ENCODE measurements around the gene CCDC144A.
"Not testable (repeated sequence)": the region's sequence is repeated elsewhere in the genome, so short reads cannot be mapped to it uniquely, and the experiment has no call there.

Gene CCDC144A, protein sequence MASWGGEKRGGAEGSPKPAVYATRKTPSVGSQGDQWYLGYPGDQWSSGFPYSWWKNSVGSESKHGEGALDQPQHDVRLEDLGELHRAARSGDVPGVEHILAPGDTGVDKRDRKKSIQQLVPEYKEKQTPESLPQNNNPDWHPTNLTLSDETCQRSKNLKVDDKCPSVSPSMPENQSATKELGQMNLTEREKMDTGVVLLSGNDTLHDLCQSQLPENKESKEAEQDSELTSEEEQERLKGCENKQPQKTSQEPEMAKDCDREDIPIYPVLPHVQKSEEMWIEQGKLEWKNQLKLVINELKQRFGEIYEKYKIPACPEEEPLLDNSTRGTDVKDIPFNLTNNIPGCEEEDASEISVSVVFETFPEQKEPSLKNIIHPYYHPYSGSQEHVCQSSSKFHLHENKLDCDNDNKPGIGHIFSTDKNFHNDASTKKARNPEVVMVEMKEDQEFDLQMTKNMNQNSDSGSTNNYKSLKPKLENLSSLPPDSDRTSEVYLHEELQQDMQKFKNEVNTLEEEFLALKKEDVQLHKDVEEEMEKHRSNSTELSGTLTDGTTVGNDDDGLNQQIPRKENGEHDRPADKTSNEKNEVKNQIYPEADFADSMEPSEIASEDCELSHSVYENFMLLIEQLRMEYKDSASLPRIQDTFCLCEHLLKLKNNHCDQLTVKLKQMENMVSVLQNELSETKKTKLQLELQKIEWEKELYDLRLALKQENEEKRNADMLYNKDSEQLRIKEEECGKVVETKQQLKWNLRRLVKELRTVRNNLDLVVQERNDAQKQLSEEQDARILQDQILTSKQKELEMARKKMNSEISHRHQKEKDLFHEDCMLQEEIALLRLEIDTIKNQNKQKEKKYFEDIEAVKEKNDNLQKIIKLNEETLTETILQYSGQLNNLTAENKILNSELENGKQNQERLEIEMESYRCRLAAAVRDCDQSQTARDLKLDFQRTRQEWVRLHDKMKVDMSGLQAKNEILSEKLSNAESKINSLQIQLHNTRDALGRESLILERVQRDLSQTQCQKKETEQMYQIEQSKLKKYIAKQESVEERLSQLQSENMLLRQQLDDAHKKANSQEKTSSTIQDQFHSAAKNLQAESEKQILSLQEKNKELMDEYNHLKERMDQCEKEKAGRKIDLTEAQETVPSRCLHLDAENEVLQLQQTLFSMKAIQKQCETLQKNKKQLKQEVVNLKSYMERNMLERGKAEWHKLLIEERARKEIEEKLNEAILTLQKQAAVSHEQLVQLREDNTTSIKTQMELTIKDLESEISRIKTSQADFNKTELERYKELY (N-terminal part only)

DNA sequence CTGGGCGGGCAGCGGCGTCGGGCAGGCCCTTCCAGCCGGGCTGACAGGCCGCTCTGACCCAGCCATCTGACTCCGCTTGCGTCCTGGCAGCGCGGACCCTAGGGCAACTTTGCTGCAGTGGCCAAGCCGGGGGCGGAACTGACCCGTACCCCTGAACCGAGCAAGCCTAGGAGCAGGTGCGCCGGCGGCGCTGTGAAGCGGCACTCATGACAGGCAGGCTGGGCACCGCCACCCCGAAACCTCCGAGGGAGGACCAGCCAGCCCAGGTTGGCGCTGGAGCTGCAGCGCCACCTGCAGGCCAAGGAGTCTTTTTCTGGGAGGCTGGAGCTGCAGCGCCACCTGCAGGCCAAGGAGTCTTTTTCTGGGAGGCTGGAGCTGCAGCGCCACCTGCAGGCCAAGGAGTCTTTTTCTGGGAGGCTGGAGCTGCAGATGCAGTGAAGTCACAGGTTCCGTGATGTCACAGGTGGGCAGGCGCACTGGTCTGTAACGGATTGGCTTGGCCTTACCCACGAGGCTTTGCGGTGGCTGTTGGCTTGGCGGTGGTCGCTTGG, at the start of gene CCDC144A:
Gene CCDC144A, plus strand, starts transcription at position 511 of the 551 bp plus-strand sequence. CDS start 160 bp downstream, outside the sequence.
- DNase-seq (ENCODE audit: low read depth, low spot score) = peak; percentile 57

DNA sequence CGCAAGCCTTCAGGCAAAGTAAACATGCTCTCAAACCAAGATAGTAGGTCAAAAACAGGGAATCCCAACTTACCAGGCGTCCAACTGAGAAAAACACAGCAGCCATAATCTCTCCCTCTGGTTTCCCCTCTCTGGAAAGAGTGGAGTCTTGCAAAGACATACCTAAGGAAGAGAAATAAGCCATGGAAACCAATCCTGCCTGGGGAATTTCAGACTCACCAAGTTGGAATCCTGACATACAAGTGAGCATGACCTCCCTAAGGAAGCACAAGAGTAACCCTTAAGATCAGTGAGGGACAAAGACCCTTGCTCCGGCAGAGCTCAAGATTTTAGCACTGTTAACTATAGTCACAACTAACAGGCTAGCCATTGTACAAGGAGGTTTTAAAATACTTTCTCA, 40.5 kb upstream of the CCDC144A start:
- no peak for DNase-seq (ENCODE audit: low read depth, low spot score)

DNA sequence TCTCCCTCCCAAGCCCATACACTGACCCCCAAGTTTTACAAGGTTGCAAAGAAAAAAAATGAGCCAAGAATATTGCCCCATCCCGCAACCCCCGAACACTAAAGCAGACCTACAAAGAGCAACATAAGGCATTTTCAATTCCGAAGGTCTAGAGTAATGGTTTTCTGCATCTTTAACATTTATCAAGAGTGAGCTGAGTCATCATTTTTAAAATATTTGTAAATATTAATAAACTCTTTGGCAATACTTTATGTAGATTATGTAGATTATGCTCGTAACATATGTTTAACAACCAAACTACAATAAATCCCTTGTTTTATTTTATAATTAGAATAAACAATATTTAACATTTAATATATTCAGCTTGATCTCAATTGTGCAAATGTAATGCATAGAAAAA, 37.8 kb upstream of the CCDC144A start:
- no peak for DNase-seq (ENCODE audit: low read depth, low spot score)

DNA sequence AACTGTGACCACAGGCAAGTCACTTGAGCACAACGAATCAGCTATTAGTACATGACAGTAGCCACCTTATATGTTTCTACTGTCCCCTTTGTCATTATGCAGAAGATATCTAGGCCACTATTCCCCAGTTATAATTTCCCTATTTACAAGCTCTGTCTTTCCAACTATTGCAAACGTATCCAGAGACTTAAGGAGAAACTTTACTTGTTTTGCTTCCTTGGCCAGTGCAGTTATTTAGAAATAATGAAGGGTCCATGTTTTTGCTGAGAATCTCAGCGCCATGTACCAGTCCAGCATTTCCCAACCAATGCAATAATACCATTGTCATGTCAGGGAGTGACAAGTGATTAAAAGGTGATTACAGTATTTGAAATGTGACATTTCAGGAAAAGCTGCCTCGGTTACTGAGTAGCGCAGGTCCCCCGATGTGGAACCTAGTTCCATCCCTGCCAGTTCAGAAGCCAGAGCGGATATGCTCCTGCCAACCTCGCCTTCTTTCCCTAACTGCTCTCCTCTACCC, 37.1 kb upstream of the CCDC144A start:
- no peak for DNase-seq (ENCODE audit: low read depth, low spot score)

DNA sequence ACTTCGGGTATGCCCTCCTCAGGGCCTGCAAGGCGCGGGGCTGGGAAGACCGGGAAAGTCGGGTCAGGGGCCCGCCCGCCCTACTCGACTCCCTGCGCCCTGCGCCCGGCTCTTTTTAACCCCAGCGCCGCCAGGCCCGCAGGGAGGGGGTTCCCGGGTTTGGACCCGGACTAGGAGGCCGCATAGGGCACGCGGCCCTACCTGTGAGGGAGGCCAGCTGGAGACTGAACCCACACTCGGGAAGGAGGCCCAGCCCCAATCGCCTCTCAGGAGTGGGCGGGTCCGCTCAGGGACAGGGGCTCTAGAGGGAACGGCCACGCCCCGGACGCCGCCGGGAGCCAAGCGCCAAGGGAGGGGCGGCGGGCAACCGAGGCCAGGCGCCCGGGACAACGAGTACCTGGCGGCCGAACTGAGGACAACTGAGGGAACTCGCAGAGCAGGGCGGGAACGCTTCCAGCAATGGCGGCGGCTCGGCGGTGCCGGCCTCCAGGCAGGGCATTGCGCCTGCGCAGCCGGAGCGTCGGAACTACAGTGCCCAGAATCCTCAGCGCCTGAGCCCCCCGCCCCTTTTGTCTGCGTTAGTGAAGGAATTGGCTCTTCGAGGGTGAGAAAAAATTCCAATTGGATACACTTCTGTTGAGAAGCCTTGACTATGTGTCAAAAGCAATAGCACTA, 36.5 kb upstream of the CCDC144A start, which contains the start of gene ZNF624:
Gene ZNF624, minus strand, starts transcription at position 484 of the 675 bp plus-strand sequence.
- DNase-seq (ENCODE audit: low read depth, low spot score) = peak; percentile 75

DNA sequence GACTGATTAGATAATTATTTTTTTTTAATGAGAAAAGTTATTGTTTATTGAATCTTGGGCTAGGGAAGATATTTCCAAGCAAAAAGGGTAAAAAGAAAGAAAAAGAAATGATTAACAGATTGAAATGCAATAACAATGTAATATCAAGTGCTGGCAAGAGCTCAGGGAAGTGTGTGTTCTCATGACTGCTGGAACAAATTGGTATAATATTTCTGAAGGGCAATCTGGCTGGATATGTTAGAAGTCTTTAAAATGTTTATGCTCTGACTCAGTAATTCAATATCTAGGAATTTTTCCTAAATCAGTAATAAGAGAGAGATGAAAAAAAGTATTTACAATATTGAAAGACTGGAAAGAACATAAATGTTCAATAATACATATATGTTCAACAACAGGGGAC, 28.8 kb upstream of the CCDC144A start:
- no peak for DNase-seq (ENCODE audit: low read depth, low spot score)

DNA sequence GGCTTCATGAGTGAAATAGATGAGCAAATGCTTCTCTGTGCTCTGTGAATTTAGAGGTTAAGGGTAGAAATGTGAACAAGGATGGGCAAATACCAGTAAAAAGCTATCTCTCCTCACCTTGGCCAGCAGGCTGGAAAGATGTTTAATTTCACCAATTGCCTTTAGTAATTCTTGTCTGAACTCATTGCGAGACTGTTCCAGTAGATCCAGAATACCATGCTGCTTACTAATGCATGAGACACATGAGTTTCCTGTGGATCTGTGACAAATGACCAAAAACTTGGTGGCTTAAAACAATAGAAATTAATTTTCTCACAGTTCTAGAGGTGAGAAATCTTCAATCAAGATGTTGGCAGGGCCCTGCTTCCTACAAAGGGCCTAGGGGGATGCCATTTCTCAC, 27.1 kb upstream of the CCDC144A start:
- DNase-seq (ENCODE audit: low read depth, low spot score) = no peak

DNA sequence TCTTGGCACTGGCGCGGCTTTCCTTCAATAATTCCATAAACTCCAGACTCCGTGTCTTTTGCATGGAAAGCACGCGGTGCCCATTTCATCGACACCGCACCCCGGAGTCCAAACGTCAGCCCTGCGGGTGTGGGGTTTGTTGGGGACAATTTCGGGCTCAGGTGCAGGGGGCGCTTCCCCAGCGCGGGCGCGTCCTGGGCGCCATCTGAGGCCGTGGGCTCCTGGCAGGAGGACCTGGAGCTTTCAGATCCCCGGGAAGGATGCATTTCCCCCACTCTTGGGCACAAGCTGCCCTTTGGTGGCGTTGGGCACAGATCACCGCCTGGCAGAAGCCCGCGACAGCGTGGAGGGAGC, 23.5 kb upstream of the CCDC144A start:
- not testable (repeated sequence) for DNase-seq (ENCODE audit: low read depth, low spot score)

DNA sequence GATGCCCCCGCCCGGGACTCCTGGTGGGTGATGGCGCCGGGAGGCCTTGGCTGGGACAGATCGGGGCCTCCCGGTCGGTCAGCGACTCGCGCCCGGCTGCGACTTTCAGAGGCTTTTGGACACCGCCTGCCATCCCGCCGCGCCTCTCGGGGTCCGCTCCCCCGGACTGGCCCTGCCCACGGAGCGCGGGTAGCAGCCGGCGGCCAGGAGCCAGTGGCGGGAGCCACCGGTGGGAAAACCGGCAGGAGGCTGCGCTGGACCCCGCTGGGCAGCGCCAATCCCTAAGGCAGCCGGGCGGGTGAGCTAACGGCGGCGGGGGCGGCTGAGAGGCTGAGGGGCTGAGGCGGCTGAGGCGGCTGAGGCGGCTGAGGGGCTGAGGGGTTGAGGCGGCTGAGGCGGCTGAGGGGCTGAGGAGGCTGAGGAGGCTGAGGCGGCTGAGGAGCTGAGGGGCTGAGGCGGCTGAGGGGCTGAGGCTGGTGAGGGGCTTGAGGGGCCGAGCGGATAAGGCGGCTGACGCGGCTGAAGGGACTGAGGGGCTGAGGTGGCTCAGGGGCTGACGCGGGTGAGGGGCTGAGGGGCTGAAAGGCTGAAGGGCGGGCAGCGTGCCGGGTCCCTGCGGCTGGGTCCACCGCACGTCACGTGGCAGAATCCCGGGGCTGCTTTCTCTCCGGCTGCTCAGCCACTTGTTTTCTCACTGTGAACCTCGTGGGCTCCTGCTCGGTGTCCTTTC, 23.0 kb upstream of the CCDC144A start:
- not testable (repeated sequence) for DNase-seq (ENCODE audit: low read depth, low spot score)

DNA sequence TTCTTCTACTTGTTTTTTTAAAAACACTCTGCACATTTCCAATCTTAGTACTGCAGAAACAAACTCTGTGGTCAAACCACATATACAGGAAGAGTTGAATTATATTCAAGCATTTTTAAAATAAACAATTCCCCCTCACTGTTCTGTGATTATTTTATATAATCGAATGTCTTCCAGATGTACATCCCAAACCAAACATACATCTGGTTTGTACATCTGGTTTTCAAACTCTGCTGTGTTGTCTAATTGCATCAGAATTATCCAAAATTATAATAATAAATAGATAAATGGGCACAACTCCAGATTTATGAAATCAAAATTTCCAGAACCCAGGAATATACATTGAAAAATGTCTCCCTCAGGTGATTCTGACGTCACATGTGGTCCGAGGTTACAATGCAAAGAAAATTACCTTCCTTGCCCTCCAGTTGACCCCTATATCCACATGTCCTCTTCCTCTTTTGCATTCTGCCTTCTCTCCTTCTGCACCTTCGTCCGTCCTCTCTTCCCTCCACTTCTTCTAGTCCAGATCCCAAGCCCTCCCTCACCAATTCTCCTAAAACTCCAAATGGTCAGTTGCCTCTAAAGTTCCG, 13.3 kb upstream of the CCDC144A start:
- no peak for DNase-seq (ENCODE audit: low read depth, low spot score)

DNA sequence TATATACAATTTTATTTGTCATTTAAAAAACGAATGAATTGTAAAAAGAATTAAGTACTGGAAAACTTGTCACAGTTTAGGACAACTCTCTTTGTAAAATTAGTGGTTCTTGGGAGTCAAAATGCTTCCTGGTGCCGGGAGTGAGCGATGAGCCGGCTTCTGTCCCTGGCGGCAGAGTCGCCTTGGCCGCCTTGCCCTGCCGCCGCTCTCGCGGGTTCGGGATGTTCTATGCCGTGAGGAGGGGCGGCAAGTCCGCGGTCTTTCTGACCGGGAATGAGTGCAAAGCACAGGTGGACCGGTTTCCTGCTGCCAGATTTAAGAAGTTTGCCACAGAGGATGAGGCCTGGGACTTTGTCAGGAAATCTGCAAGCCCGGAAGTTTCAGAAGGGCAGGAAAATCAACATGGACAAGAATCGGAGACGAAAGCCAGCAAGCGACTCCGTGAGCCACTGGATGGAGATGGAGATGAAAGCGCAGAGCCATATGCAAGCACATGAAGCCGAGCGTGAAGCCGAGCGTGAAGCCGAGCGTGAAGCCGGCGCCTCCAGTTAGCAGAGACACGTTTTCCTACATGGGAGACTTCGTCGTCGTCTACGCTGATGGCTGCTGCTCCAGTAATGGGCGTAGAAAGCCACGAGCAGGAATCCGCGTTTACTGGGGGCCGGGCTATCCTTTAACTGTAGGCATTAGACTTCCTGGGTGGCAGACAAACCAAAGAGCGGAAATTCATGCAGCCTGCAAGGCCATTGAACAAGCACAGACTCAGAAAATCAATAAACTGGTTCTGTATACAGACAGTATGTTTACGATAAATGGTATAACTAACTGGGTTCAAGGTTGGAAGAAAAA, 6.5 kb upstream of the CCDC144A start:
- DNase-seq (ENCODE audit: low read depth, low spot score) = not testable (repeated sequence)

DNA sequence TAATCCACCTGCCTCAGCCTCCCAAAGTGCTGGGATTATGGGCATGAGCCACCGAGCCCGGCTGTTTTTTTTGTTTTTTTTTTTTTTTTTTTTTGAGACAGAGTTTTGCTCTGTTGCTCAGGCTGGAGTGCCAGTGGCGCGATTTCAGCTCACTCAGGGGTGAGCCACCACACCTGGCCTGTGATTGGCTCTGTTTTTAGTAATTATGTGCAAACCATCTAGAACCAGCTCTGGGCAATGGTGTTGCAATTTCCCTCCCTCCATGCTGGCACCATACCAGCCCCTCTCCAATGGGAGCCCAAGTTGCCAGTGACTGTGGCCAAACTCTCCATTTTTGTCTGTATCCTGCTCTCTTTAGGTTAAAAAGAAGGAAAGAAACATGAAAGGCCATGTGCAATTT, 4.0 kb upstream of the CCDC144A start:
- DNase-seq (ENCODE audit: low read depth, low spot score) = not testable (repeated sequence)

DNA sequence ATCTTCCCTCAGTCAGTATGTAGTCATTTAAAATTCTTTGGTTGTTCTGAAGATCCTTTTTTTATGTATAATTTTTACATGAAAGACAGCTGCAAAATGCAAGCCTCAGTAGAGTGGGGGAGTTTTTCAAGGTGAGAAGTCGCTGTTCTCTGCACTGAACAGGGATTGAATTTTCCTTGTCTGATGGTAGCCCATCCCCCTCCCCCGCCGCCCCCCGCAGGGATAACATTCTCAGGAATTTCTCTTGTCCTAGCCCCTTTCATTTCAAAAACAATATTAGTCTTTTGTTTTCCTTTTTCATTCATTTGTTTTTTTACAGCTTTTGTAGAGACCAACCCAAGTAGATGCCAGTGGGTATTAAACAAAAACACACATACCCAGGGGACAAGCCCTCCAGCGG, 2.9 kb upstream of the CCDC144A start:
- not testable (repeated sequence) for DNase-seq (ENCODE audit: low read depth, low spot score)

DNA sequence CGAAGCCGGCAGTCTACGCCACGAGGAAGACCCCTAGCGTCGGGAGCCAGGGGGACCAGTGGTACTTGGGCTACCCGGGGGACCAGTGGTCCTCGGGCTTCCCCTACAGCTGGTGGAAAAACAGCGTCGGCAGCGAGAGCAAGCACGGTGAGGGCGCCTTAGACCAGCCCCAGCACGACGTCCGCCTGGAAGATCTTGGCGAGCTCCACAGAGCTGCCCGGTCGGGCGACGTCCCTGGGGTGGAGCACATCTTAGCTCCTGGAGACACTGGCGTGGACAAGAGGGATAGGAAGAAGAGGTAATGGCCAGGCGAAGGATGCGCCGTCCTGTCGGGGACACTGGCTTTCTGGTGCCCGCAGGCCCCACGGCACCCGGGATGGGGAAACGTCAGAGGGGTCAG, 406 bp downstream of the CCDC144A start:
- not testable (repeated sequence) for DNase-seq (ENCODE audit: low read depth, low spot score)

DNA sequence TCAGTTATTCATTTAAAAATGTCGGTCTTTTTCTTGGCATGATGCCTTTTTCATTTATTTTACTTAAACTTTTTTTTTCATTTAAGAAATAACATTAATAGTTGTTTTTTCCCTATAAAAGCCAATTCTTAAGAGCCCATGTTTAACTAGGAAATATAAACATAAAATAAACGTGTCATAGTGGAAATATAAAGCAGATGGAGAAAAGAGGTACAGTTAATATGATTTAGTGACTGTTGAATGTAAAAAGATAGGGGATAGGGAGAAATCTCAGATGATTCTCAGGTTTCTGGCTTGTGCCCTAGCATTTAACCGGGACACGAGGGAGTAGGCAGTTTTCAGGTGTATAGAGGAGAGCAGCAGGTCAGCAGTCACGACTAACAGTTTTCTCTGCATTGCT, 7.6 kb downstream of the CCDC144A start:
- not testable (repeated sequence) for DNase-seq (ENCODE audit: low read depth, low spot score)

DNA sequence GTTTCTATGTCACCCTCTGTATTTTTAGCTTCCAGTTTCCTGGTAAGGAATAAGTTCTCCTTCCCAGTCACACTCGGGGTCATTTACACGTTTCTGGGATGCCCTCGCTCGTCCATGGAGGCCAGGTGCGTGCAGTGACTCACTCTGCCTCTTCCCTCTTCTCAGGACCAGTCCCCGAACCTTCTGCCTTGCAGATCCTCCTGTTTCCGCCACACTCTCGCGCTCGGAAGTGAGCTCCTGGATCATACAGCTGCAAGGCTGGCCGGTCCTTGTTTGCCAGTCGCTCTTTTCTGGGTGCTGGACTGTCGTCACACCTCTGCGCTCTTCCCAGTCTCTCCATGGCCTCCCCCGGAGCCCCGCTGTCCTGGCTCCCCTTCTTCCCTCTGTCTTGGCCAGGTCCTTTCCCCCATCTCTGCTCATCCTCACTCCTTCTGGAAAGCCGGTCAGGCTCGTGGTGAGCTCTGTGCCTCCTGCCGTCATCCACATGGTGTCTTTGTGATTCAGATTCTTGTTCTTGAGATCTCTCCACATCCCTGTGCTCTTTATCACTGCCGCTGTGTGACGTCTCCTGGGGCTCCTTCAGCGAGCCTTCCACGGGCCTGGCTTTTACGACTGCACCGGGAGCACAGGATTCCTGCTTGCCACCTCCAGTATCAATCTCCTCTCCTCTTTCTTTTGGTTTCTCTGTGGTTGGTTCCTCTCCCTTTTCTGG, 55.6 kb downstream of the CCDC144A start:
- DNase-seq (ENCODE audit: low read depth, low spot score) = not testable (repeated sequence)

DNA sequence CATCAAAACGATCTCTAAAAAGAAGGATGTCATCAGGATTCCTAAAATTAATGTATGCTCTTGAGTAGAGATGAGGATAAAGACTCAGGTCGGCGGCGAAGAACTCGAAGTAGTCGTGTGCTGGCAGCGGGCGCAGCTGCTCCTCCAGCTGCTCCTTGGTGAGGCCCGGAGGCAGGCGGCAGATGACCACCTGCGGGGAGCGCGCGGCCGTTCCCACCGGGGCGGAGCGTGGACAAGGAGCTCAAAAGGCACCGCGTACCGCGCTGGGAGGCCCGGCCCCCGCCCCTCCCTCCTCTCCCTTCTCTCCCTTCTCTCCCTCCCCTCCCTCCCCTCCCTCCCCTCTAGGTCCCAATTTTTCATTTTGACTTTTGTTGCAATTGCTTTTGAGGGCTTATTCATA, 56.5 kb downstream of the CCDC144A start:
- not testable (repeated sequence) for DNase-seq (ENCODE audit: low read depth, low spot score)

DNA sequence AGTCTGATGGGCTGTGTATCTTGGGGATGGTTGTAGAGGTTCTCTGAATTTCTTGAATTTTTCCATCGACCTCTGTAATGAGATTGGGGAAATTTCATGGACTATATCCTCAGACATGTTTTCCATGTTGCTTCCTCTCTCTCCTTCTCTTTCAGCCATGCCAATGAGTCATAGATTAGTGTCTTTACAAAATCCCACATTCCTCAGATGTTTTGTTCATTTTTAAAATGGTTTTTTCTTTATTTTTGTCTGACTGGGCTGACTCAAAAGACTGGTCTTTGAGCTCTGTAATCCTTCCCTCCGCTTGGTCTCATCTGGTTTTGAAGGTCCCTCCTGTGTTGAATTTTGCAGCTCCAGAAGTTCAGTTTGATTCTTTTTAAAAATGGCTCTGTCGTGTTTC, 60.5 kb downstream of the CCDC144A start:
- not testable (repeated sequence) for DNase-seq (ENCODE audit: low read depth, low spot score)
